Ascending aorta (tissue), 2 donors: ENCODE results near the gene ENOX1. TPM values are rescaled to one million over a fixed set of nuclear protein-coding genes. Genes with fewer than 3 reads are reported as not detected.

Experiments
- DNase-seq, 2 donors: peaks; one replicate each; pipeline ENCODE4 v3.0.0-alpha.2; 2019; ENCODE audit warnings: low spot score in 2 of 2
- H3K27ac ChIP-seq, 2 donors: fragments of 200-600 bp; sonication (generic); one replicate each; pipeline ENCODE4 v1.5.1; 2016 to 2017; ENCODE audit warnings: mild to moderate bottlenecking in 1 of 2
- H3K27me3 ChIP-seq: fragments of 200-600 bp; sonication (generic); one replicate; pipeline ENCODE4 v1.5.1; 2017
- H3K36me3 ChIP-seq, 2 donors: fragments of 200-600 bp; sonication (generic); one replicate each; pipeline ENCODE4 v1.5.1; 2016
- H3K4me1 ChIP-seq, 2 donors: fragments of 200-600 bp; sonication (generic); one replicate each; pipeline ENCODE4 v1.5.1; 2016 to 2017; ENCODE audit warnings: mild to moderate bottlenecking in 1 of 2
- H3K4me3 ChIP-seq, 2 donors: fragments of 200-600 bp; sonication (generic); one replicate each; pipeline ENCODE4 v1.5.1; 2016 to 2017; ENCODE audit warnings: mild to moderate bottlenecking in 1 of 2
- H3K9me3 ChIP-seq, 2 donors: fragments of 200-600 bp; sonication (generic); one replicate each; pipeline ENCODE4 v1.5.1; 2016
- CTCF ChIP-seq, 3 experiments: fragments of 200-600 bp in 2 of 3; fragments of 450-650 bp in 1 of 3; sonication (generic) in 2 of 3; IDR thresholded peaks; one replicate each; pipeline ENCODE4 v1.5.1; 2016 to 2019; ENCODE audit warnings: antibody characterized with exemption in 3 of 3, mild to moderate bottlenecking in 1 of 3, moderate library complexity in 1 of 3
- intact Hi-C: fragments of 100-400 bp; cut with DNase I; formaldehyde crosslinking; loops from one replicate; pipeline ENCODE4 v1.15.1; 2023
- total RNA-seq: library from RNA; depleted of rRNA; stranded (reverse); fragments of >200 nt; gene quantifications from one replicate; pipeline ENCODE4 v1.1.0, GENCODE V29; 2016

ENOX1 gene
- total RNA-seq, 1 donor from 2014 or later = 0.21 TPM

- H3K4me1 ChIP-seq = peaks cover 4 to 14% of the 10 kb centered on the region in 2 donors
- TF ChIP-seq CTCF (IDR thresholded peaks at IDR 0.05) = no peak
- intact Hi-C loops = loop anchor here (10.0 kb wide), 1 partner anchor 351 kb away; no protein-coding TSS in a partner anchor
- no peaks in the 10 kb centered on the region for H3K9me3 ChIP-seq
- peak overlapping the region; percentile 64 to 91 for H3K4me3 ChIP-seq
- H3K27me3 ChIP-seq = no peaks in the 10 kb centered on the region
- no peaks in the 10 kb centered on the region for H3K36me3 ChIP-seq
- peak in 1 of 2 donors; percentile 80 for DNase-seq
- H3K27ac ChIP-seq = peak overlapping the region in 1 of 2 donors; percentile 48
Observed at GRCh38 chr13:43785650-43786471, 911 bp downstream of the ENOX1 start.

- Histone ChIP-seq H3K27me3 (no peaks in the 10 kb centered on the region), H3K4me1 (peaks cover 4 to 14% of the 10 kb centered on the region in 2 donors), H3K27ac (no peak overlapping the region), H3K4me3 (peak overlapping the region; percentile 64 to 91), H3K36me3 (no peaks in the 10 kb centered on the region), H3K9me3 (no peaks in the 10 kb centered on the region)
- intact Hi-C loops = loop anchor here (10.0 kb wide), 1 partner anchor 350 kb away; no protein-coding TSS in a partner anchor
- no peak for TF ChIP-seq CTCF (IDR thresholded peaks at IDR 0.05)
- no peak for DNase-seq
Observed at GRCh38 chr13:43785261-43785649, 1.5 kb downstream of the ENOX1 start.

GRCh38 chr13:43784496-43784895 lies 2.3 kb downstream of the ENOX1 start:
- TF ChIP-seq CTCF (IDR thresholded peaks at IDR 0.05) = no peak
- no peaks in the 10 kb centered on the region for H3K36me3 ChIP-seq
- intact Hi-C loops = loop anchor here (10.0 kb wide), 1 partner anchor 350 kb away; no protein-coding TSS in a partner anchor
- DNase-seq = no peak
- no peaks in the 10 kb centered on the region for H3K9me3 ChIP-seq
- no peak overlapping the region for H3K4me3 ChIP-seq
- no peaks in the 10 kb centered on the region for H3K27me3 ChIP-seq
- no peak overlapping the region for H3K27ac ChIP-seq
- peaks cover 4 to 14% of the 10 kb centered on the region in 2 donors for H3K4me1 ChIP-seq

GRCh38 chr13:43783820-43784219 lies 3.0 kb downstream of the ENOX1 start:
- TF ChIP-seq CTCF (IDR thresholded peaks at IDR 0.05) = no peak
- no peak overlapping the region for H3K27ac ChIP-seq
- intact Hi-C loops = loop anchor here (10.0 kb wide), 1 partner anchor 349 kb away; no protein-coding TSS in a partner anchor
- DNase-seq = no peak
- H3K36me3 ChIP-seq = no peaks in the 10 kb centered on the region
- H3K9me3 ChIP-seq = no peaks in the 10 kb centered on the region
- H3K4me1 ChIP-seq = peaks cover 4 to 14% of the 10 kb centered on the region in 2 donors
- H3K4me3 ChIP-seq = no peak overlapping the region
- no peaks in the 10 kb centered on the region for H3K27me3 ChIP-seq

GRCh38 chr13:43782686-43783085 lies 4.1 kb downstream of the ENOX1 start:
- H3K27ac ChIP-seq = no peak overlapping the region
- TF ChIP-seq CTCF (IDR thresholded peaks at IDR 0.05) = no peak
- intact Hi-C loops = loop anchor here (10.0 kb wide), 1 partner anchor 348 kb away; no protein-coding TSS in a partner anchor
- no peaks in the 10 kb centered on the region for H3K9me3 ChIP-seq
- peaks cover 4 to 14% of the 10 kb centered on the region in 2 donors for H3K4me1 ChIP-seq
- H3K36me3 ChIP-seq = no peaks in the 10 kb centered on the region
- no peak for DNase-seq
- no peaks in the 10 kb centered on the region for H3K27me3 ChIP-seq
- no peak overlapping the region for H3K4me3 ChIP-seq
